Fibroblast of upper back skin (primary cell): ENCODE data around the gene SPATS2L.

Source experiments
- DNase-seq: peaks from one replicate; pipeline ENCODE4 v3.0.0-alpha.2; 2013

SPATS2L gene

GRCh38 chr2:200353120-200353519 lies 46.6 kb downstream of the SPATS2L start:
- DNase-seq, result peak; percentile 72

GRCh38 chr2:200353874-200354273 lies 47.4 kb downstream of the SPATS2L start:
- no peak for DNase-seq

GRCh38 chr2:200354833-200355751 lies 48.6 kb downstream of the SPATS2L start:
- DNase-seq, result no peak

- DNase-seq, result no peak
Measured at GRCh38 chr2:200356321-200356720, 49.8 kb downstream of the SPATS2L start.

- DNase-seq, result peak; percentile 91
Measured at GRCh38 chr2:200356857-200357384, 50.4 kb downstream of the SPATS2L start.

GRCh38 chr2:200357845-200358244 lies 51.4 kb downstream of the SPATS2L start:
- DNase-seq, result peak; percentile 67

GRCh38 chr2:200359552-200359951 lies 53.1 kb downstream of the SPATS2L start:
- no peak for DNase-seq

GRCh38 chr2:200360364-200360763 lies 53.9 kb downstream of the SPATS2L start:
- DNase-seq, result no peak

GRCh38 chr2:200362202-200362917 lies 55.9 kb downstream of the SPATS2L start:
- no peak for DNase-seq

- no peak for DNase-seq
Measured at GRCh38 chr2:200363279-200363678, 56.8 kb downstream of the SPATS2L start.

GRCh38 chr2:200364142-200364541 lies 57.6 kb downstream of the SPATS2L start:
- no peak for DNase-seq

GRCh38 chr2:200364620-200365019 lies 58.1 kb downstream of the SPATS2L start:
- DNase-seq, result no peak

- DNase-seq, result no peak
Measured at GRCh38 chr2:200365209-200365608, 58.7 kb downstream of the SPATS2L start.

GRCh38 chr2:200367155-200367554 lies 60.7 kb downstream of the SPATS2L start:
- DNase-seq, result no peak

GRCh38 chr2:200369886-200370285 lies 63.4 kb downstream of the SPATS2L start:
- no peak for DNase-seq

GRCh38 chr2:200373231-200373630 lies 66.7 kb downstream of the SPATS2L start:
- no peak for DNase-seq

GRCh38 chr2:200373973-200374416 lies 67.5 kb downstream of the SPATS2L start:
- DNase-seq, result no peak

- DNase-seq, result no peak
Measured at GRCh38 chr2:200376513-200377354, 70.2 kb downstream of the SPATS2L start.

GRCh38 chr2:200377355-200378336 lies 71.2 kb downstream of the SPATS2L start:
- peak; percentile 22 for DNase-seq

- DNase-seq, result peak; percentile 60
Measured at GRCh38 chr2:200378652-200379290, 72.3 kb downstream of the SPATS2L start.
